IMR-90 (cell line): ENCODE results near the gene ZNF814. TPM values are rescaled to one million over a fixed set of nuclear protein-coding genes. Genes with fewer than 3 reads are reported as not detected.
"Not testable (repeated sequence)": the region's sequence is repeated elsewhere in the genome, so short reads cannot be mapped to it uniquely, and the experiment has no call there.

ENCODE experiments used
- ATAC-seq: fragments of 200-7000 bp; cut with Tn5 transposase; 2 replicates; pipeline ENCODE4 v1.9.1; 2020; ENCODE audit warnings: low read depth, mild to moderate bottlenecking, moderate library complexity
- BruUV-seq: library from RNA; stranded (reverse); fragments of 400-500 nt; replicated peaks from 2 replicates; lab custom pipeline; 2021; lab: Mats Ljungman, UMichigan
- CTCF ChIA-PET: fragments of 300-600 bp; formaldehyde crosslinking; extraction: SDS; loops from one replicate; lab custom pipeline; 2021; ENCODE audit warnings: antibody characterized with exemption; lab: Yijun Ruan, JAX
- POLR2A ChIA-PET: fragments of 300-600 bp; sonication (Branson Sonifier 250); formaldehyde crosslinking; loops from one replicate; lab custom pipeline; 2022; ENCODE audit warnings: antibody characterized with exemption; ENCODE audit not compliant: unreplicated experiment; lab: Charles Lee
- DNase-seq: peaks from one replicate; pipeline ENCODE4 v3.0.0; 2013
- H2AFZ ChIP-seq: replicated peaks from 2 replicates; pipeline ENCODE3; 2013; ENCODE audit warnings: low read length, mild to moderate bottlenecking; ENCODE audit not compliant: poor library complexity
- H2AK5ac ChIP-seq: 2 replicates; pipeline ENCODE4 v1.6.1; 2013; ENCODE audit warnings: low read depth, low read length, inconsistent platforms
- H2AK9ac ChIP-seq: replicated peaks from 2 replicates; pipeline ENCODE3; 2013; ENCODE audit warnings: mild to moderate bottlenecking, low read depth, low read length, moderate library complexity; ENCODE audit not compliant: poor library complexity
- H2BK120ac ChIP-seq: 2 replicates; pipeline ENCODE4 v1.6.1; 2013; ENCODE audit warnings: low read depth, low read length, inconsistent platforms
- H2BK15ac ChIP-seq: 3 replicates; pipeline ENCODE4 v1.6.1; 2013; ENCODE audit warnings: low read depth, low read length, inconsistent platforms
- H2BK20ac ChIP-seq: 2 replicates; pipeline ENCODE4 v1.6.1; 2013; ENCODE audit warnings: low read depth, mild to moderate bottlenecking, inconsistent platforms, low read length, moderate library complexity
- H2BK5ac ChIP-seq: 2 replicates; pipeline ENCODE4 v1.6.1; 2013; ENCODE audit warnings: mild to moderate bottlenecking, low read depth, low read length, inconsistent platforms; ENCODE audit not compliant: poor library complexity, severe bottlenecking
- H3K14ac ChIP-seq: replicated peaks from 2 replicates; pipeline ENCODE4 v1.6.1; 2013; ENCODE audit warnings: low read depth, low read length, inconsistent platforms
- H3K18ac ChIP-seq: 2 replicates; pipeline ENCODE4 v1.6.1; 2013; ENCODE audit warnings: low read depth, low read length, control low read depth
- H3K23ac ChIP-seq: 2 replicates; pipeline ENCODE4 v1.6.1; 2013; ENCODE audit warnings: low read depth, low read length, inconsistent platforms
- H3K27ac ChIP-seq: 2 replicates; pipeline ENCODE4 v1.5.1; 2013; ENCODE audit warnings: mild to moderate bottlenecking, control low read depth, low read length; ENCODE audit not compliant: insufficient read depth
- H3K27me3 ChIP-seq: 2 replicates; pipeline ENCODE4 v1.6.1; 2013; ENCODE audit warnings: low read length; ENCODE audit not compliant: control insufficient read depth, insufficient read depth
- H3K36me3 ChIP-seq: 2 replicates; pipeline ENCODE4 v1.6.1; 2013; ENCODE audit warnings: low read length, mixed read lengths; ENCODE audit not compliant: control insufficient read depth, insufficient read depth
- H3K4ac ChIP-seq: 2 replicates; pipeline ENCODE4 v1.6.1; 2013; ENCODE audit warnings: low read depth, low read length, inconsistent platforms
- H3K4me1 ChIP-seq: 2 replicates; pipeline ENCODE4 v1.6.1; 2013; ENCODE audit warnings: low read length, mixed read lengths; ENCODE audit not compliant: control insufficient read depth, insufficient read depth
- H3K4me2 ChIP-seq: 2 replicates; pipeline ENCODE4 v1.6.1; 2013; ENCODE audit warnings: low read depth, mild to moderate bottlenecking, control low read depth, low read length, moderate library complexity
- H3K4me3 ChIP-seq: 2 replicates; pipeline ENCODE4 v1.5.1; 2013; ENCODE audit warnings: low read depth, mild to moderate bottlenecking, control low read depth, low read length, moderate library complexity; ENCODE audit not compliant: insufficient read depth
- H3K56ac ChIP-seq: 2 replicates; pipeline ENCODE4 v1.6.1; 2013; ENCODE audit warnings: low read length, inconsistent platforms; ENCODE audit not compliant: insufficient read depth; ENCODE audit errors: extremely low read depth
- H3K79me1 ChIP-seq, 2 experiments: 2 replicates each; pipeline ENCODE4 v1.6.1; 2013; ENCODE audit warnings: low read length in 2 of 2, inconsistent platforms in 1 of 2, low read depth in 1 of 2
- H3K9ac ChIP-seq: 2 replicates; pipeline ENCODE4 v1.6.1; 2013; ENCODE audit warnings: low read depth, low read length, control low read depth
- H3K9me1 ChIP-seq: 2 replicates; pipeline ENCODE4 v1.6.1; 2013; ENCODE audit warnings: low read length, inconsistent platforms; ENCODE audit not compliant: insufficient read depth
- H3K9me3 ChIP-seq: 2 replicates; pipeline ENCODE4 v1.6.1; 2013; ENCODE audit warnings: low read length; ENCODE audit not compliant: control insufficient read depth, insufficient read depth
- H4K20me1 ChIP-seq: 2 replicates; pipeline ENCODE4 v1.6.1; 2013; ENCODE audit warnings: low read length, inconsistent platforms; ENCODE audit not compliant: insufficient read depth
- H4K5ac ChIP-seq: 2 replicates; pipeline ENCODE4 v1.6.1; 2013; ENCODE audit warnings: mild to moderate bottlenecking, low read depth, low read length, control low read depth
- H4K8ac ChIP-seq, 2 experiments: 2 replicates each; pipeline ENCODE4 v1.6.1; 2013; ENCODE audit warnings: low read depth in 2 of 2, low read length in 2 of 2, control low read depth in 1 of 2, inconsistent platforms in 1 of 2
- H4K91ac ChIP-seq: 2 replicates; pipeline ENCODE4 v1.6.1; 2013; ENCODE audit warnings: low read depth, low read length, inconsistent platforms; ENCODE audit not compliant: insufficient read depth
- MXI1 ChIP-seq: IDR thresholded peaks from 2 replicates; pipeline ENCODE4 v1.6.1; 2012; ENCODE audit warnings: low read depth, mild to moderate bottlenecking, low read length, moderate library complexity, borderline replicate concordance
- NFE2L2 ChIP-seq: fragments of 150-350 bp; IDR thresholded peaks from 2 replicates; pipeline ENCODE4 v1.6.1; 2016; ENCODE audit warnings: low read depth, mild to moderate bottlenecking, low read length
- POLR2A ChIP-seq: IDR thresholded peaks from 2 replicates; pipeline ENCODE4 v1.6.1; 2012; ENCODE audit warnings: mild to moderate bottlenecking, low read depth, low read length
- WGBS, 2 experiments: methylation state at CpG; one replicate each; pipeline versions ENCODE4 v1.1.5 to v1.1.7; 2013; ENCODE audit warnings: missing lambda C conversion rate in 2 of 2; ENCODE audit not compliant: insufficient read length in 1 of 2; ENCODE audit errors: extremely low coverage in 2 of 2; 5-methylcytosine and 5-hydroxymethylcytosine counted together
- dilution Hi-C: fragments of 300-500 bp; cut with HindIII; formaldehyde crosslinking; loops from one replicate; pipeline ENCODE4 v1.14.3; 2018; ENCODE audit warnings: low sequenced_read_pairs; ENCODE audit not compliant: unreplicated experiment
- in situ Hi-C: fragments of 300-500 bp; cut with MboI; formaldehyde crosslinking; loops from 3 replicates; pipeline ENCODE4 v1.14.3; 2019; ENCODE audit warnings: low sequenced_read_pairs, inconsistent platforms, mixed read lengths
- intact Hi-C: fragments of 100-400 bp; cut with micrococcal nuclease; formaldehyde crosslinking; loops from 2 replicates; pipeline ENCODE4 v1.10.0; 2022
- polyA plus RNA-seq, 3 experiments: library from polyadenylated mRNA; depleted of rRNA; stranded (reverse); fragments of >200 nt; gene quantifications; 2 replicates each; pipeline ENCODE4 v1.2.3, GENCODE V29; 2012; ENCODE audit warnings: low replicate concordance in 1 of 3
- total RNA-seq: library from RNA; depleted of rRNA; stranded (reverse); fragments of >200 nt; gene quantifications from 2 replicates; pipeline ENCODE4 v1.2.3, GENCODE V29; 2012
- TF ChIP-seq, protein P1 (sequence below): fragments of 150-350 bp; IDR thresholded peaks from 2 replicates; pipeline ENCODE4 v1.6.1; 2016; ENCODE audit warnings: low read depth, mild to moderate bottlenecking, low read length, moderate library complexity, borderline replicate concordance
- TF ChIP-seq, protein P2 (sequence below): fragments of 150-350 bp; IDR thresholded peaks from 2 replicates; pipeline ENCODE4 v1.6.1; 2017; ENCODE audit warnings: mild to moderate bottlenecking, antibody characterized with exemption, low read length, low read depth

Gene ZNF814
- total and polyA plus RNA-seq, 2 of the 4 experiments (the other 2 are of a cell fraction), result 3.9 to 5.9 TPM

DNA sequence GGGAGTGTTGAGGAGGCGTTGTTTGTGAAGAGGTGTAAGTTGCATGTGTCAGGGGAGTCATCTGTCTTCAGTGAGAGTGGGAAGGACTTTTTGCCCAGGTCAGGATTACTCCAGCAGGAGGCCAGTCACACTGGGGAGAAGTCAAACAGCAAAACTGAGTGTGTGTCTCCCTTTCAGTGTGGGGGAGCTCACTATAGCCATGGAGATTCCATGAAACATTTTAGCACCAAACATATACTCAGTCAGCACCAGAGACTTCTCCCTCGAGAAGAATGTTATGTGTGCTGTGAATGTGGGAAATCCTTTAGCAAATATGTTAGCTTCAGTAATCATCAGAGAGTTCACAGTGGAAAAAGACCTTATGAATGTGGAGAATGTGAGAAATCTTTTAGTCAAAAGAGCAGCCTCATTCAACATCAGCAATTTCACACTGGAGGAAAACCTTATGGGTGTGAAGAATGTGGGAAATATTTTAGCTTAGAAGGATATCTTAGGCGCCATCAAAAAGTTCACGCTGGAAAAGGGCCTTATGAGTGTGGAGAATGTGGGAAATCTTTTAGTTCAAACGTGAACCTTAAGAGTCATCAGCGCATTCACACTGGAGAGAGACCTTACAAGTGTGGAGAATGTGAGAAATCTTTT lies 47.6 kb downstream of the ZNF814 start:
- CTCF ChIA-PET, result no interaction called here
- TF ChIP-seq POLR2A (no peak), NFE2L2 (no peak), MXI1 (no peak)
- TF ChIP-seq, protein P1, sequence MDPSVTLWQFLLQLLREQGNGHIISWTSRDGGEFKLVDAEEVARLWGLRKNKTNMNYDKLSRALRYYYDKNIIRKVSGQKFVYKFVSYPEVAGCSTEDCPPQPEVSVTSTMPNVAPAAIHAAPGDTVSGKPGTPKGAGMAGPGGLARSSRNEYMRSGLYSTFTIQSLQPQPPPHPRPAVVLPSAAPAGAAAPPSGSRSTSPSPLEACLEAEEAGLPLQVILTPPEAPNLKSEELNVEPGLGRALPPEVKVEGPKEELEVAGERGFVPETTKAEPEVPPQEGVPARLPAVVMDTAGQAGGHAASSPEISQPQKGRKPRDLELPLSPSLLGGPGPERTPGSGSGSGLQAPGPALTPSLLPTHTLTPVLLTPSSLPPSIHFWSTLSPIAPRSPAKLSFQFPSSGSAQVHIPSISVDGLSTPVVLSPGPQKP, result no peak
- TF ChIP-seq, protein P2, sequence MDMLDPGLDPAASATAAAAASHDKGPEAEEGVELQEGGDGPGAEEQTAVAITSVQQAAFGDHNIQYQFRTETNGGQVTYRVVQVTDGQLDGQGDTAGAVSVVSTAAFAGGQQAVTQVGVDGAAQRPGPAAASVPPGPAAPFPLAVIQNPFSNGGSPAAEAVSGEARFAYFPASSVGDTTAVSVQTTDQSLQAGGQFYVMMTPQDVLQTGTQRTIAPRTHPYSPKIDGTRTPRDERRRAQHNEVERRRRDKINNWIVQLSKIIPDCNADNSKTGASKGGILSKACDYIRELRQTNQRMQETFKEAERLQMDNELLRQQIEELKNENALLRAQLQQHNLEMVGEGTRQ, result no peak
- intact Hi-C loops (no loop called here), dilution Hi-C loops (no loop called here), in situ Hi-C loops (no loop called here)
- Histone ChIP-seq H3K4me1 (no peaks in the 10 kb centered on the region), H3K56ac (no peak overlapping the region), H2BK15ac (no peak overlapping the region), H4K5ac (no peak overlapping the region), H3K23ac (no peak overlapping the region), H3K27ac (no peak overlapping the region), H3K14ac (no peak overlapping the region), H2BK5ac (no peak overlapping the region), H3K9ac (no peak overlapping the region), H3K18ac (no peak overlapping the region), H3K4me3 (no peak overlapping the region), H2BK20ac (no peak overlapping the region), H3K4ac (no peak overlapping the region), H3K4me2 (no peak overlapping the region), H2BK120ac (no peak overlapping the region), H2AK9ac (no peak overlapping the region), H3K27me3 (no peaks in the 10 kb centered on the region), H4K20me1 (peaks cover 57% of the 10 kb centered on the region), H2AFZ (no peak overlapping the region), H3K9me1 (peaks cover 6% of the 10 kb centered on the region; the same call in 1 of the 2 replicates), H4K8ac (no peak overlapping the region), H3K9me3 (no peaks in the 10 kb centered on the region), H2AK5ac (no peak overlapping the region), H3K79me1 (peaks cover 37 to 64% of the 10 kb centered on the region in 2 experiments), H3K36me3 (peaks cover 25% of the 10 kb centered on the region), H4K91ac (no peak overlapping the region)
- POLR2A ChIA-PET, result no interaction called here
- no TSS peak for BruUV-seq
- 0 out of 2 replicates have a peak, but pooled peaks have one; percentile 35 for ATAC-seq
- 74% methylated on average over 4 of the region's 6 CpGs; no CpG with 5 or more reads in 1 of the 2 experiments for WGBS, 2 experiments
- DNase-seq, result no peak

DNA sequence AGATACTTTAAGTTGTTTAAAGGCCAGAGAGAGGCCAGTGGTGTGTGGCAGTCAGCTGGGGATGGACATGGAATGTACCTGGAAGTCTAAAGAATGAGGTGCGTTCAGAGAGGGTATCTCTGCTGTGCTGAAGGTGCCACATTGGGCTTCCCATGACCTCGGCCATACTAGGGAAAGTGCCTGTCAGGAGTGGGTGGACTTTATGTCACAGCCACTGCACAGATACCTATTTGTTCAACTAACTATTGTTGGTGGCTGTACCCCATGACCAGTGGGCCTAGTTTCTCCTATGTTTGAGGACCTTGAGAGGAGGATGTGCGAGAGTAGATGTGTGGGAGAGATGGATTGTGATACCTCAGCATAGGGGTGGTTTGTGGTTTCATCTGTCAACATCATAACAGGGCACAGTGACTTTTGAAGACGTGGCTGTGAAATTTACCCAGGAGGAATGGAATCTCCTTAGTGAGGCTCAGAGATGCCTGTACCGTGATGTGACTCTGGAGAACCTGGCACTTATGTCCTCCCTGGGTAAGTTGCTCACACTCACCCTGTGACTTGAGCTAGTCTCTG lies 50.1 kb downstream of the ZNF814 start:
- H3K4me1 ChIP-seq, H3K9me3 ChIP-seq, POLR2A ChIA-PET, H2AFZ ChIP-seq, H4K91ac ChIP-seq, H4K5ac ChIP-seq, H3K4me2 ChIP-seq, H2BK20ac ChIP-seq, H3K14ac ChIP-seq, DNase-seq, H2AK9ac ChIP-seq, in situ Hi-C loops, H3K9ac ChIP-seq, H3K18ac ChIP-seq, H3K4me3 ChIP-seq, H3K4ac ChIP-seq, H2BK5ac ChIP-seq, H3K56ac ChIP-seq, dilution Hi-C loops, H2BK120ac ChIP-seq, H3K27me3 ChIP-seq, ATAC-seq, intact Hi-C loops, CTCF ChIA-PET, H3K23ac ChIP-seq, H2AK5ac ChIP-seq, H3K27ac ChIP-seq, H3K9me1 ChIP-seq, BruUV-seq, H4K8ac ChIP-seq, H2BK15ac ChIP-seq: not testable (repeated sequence)
- WGBS, 2 experiments, result no CpG with 5 or more reads among the region's 5 CpGs
- H3K79me1 ChIP-seq, result peaks cover 18 to 43% of the 10 kb centered on the region in 2 experiments
- H3K36me3 ChIP-seq, result peaks cover 20% of the 10 kb centered on the region
- H4K20me1 ChIP-seq, result peaks cover 44% of the 10 kb centered on the region
